ENCODE data around the gene TNNT1.

DNA sequence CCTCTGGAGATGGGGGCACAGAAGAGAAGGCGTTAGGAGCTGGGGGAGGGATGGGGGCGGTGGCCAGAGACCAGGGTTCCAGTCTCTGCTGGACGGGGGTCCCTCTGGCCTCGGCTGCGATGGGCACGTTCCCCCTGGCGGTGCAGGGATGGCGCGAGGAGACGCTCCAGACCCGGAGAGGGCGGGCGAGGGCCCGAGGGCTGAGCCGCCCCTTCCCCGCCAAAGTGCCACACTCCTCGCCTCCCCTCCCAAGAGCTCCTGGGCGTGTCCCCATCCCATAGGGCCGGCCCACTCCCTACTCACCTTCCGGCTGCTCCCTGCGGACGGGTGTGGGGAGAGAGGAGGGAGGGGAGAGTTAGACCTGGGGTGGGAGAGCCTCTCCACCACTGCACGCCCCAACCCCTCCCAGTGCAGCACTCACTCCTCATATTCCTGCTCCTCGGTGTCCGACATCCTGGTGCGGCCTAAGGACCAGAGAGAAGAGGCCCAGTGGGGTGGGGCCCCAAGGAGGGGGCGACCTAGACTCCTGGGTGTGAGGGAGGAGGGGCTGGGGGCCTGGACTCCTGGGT, 2.2 kb downstream of the TNNT1 start:
- TF ChIP-seq, protein P1, sequence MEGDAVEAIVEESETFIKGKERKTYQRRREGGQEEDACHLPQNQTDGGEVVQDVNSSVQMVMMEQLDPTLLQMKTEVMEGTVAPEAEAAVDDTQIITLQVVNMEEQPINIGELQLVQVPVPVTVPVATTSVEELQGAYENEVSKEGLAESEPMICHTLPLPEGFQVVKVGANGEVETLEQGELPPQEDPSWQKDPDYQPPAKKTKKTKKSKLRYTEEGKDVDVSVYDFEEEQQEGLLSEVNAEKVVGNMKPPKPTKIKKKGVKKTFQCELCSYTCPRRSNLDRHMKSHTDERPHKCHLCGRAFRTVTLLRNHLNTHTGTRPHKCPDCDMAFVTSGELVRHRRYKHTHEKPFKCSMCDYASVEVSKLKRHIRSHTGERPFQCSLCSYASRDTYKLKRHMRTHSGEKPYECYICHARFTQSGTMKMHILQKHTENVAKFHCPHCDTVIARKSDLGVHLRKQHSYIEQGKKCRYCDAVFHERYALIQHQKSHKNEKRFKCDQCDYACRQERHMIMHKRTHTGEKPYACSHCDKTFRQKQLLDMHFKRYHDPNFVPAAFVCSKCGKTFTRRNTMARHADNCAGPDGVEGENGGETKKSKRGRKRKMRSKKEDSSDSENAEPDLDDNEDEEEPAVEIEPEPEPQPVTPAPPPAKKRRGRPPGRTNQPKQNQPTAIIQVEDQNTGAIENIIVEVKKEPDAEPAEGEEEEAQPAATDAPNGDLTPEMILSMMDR (IDR thresholded peaks at IDR 0.05), result no peak
- no peak for TF ChIP-seq POLR2A (IDR thresholded peaks at IDR 0.05)
